ENCODE results near the gene HGS.

HGS gene

GRCh38 chr17:81646869-81647600, 36.8 kb upstream of the HGS start:
- no peak overlapping the region for H3K4me3 ChIP-seq (ENCODE audit: low read length)
- no peaks in the 10 kb centered on the region for H3K9me3 ChIP-seq (replicated peaks; ENCODE audit: low read length)
- no peak overlapping the region for H3K9ac ChIP-seq (ENCODE audit: low read depth, low read length)
- no peak overlapping the region for H3K4me2 ChIP-seq (ENCODE audit: low read length)
- no peaks in the 10 kb centered on the region for H3K36me3 ChIP-seq (ENCODE audit: insufficient read depth, low read length)
- H3K4me1 ChIP-seq (ENCODE audit: control insufficient read depth, insufficient read depth, low read length), result peaks cover 15% of the 10 kb centered on the region
- H3K27me3 ChIP-seq (ENCODE audit: control insufficient read depth, insufficient read depth, low read length), result peaks cover 23% of the 10 kb centered on the region

- no peak overlapping the region for H3K4me3 ChIP-seq (ENCODE audit: low read length)
- H3K4me1 ChIP-seq (ENCODE audit: control insufficient read depth, insufficient read depth, low read length), result peaks cover 9% of the 10 kb centered on the region
- H3K36me3 ChIP-seq (ENCODE audit: insufficient read depth, low read length), result no peaks in the 10 kb centered on the region
- H3K9me3 ChIP-seq (replicated peaks; ENCODE audit: low read length), result no peaks in the 10 kb centered on the region
- peaks cover 23% of the 10 kb centered on the region for H3K27me3 ChIP-seq (ENCODE audit: control insufficient read depth, insufficient read depth, low read length)
- H3K9ac ChIP-seq (ENCODE audit: low read depth, low read length), result no peak overlapping the region
- H3K4me2 ChIP-seq (ENCODE audit: low read length), result peak overlapping the region; percentile 29
Measured at GRCh38 chr17:81647640-81648012, 36.2 kb upstream of the HGS start.

- Histone ChIP-seq H3K4me3 (ENCODE audit: low read length) (no peak overlapping the region), H3K36me3 (ENCODE audit: insufficient read depth, low read length) (no peaks in the 10 kb centered on the region), H3K9ac (ENCODE audit: low read depth, low read length) (no peak overlapping the region), H3K4me1 (ENCODE audit: control insufficient read depth, insufficient read depth, low read length) (peaks cover 9% of the 10 kb centered on the region), H3K4me2 (ENCODE audit: low read length) (peak overlapping the region; percentile 29), H3K27me3 (ENCODE audit: control insufficient read depth, insufficient read depth, low read length) (peaks cover 23% of the 10 kb centered on the region), H3K9me3 (replicated peaks; ENCODE audit: low read length) (no peaks in the 10 kb centered on the region)
Measured at GRCh38 chr17:81648013-81648706, 35.7 kb upstream of the HGS start.

GRCh38 chr17:81648707-81649085, 35.1 kb upstream of the HGS start:
- H3K9me3 ChIP-seq (replicated peaks; ENCODE audit: low read length), result no peaks in the 10 kb centered on the region
- no peaks in the 10 kb centered on the region for H3K36me3 ChIP-seq (ENCODE audit: insufficient read depth, low read length)
- H3K27me3 ChIP-seq (ENCODE audit: control insufficient read depth, insufficient read depth, low read length), result peaks cover 23% of the 10 kb centered on the region
- H3K9ac ChIP-seq (ENCODE audit: low read depth, low read length), result no peak overlapping the region
- H3K4me3 ChIP-seq (ENCODE audit: low read length), result no peak overlapping the region
- no peak overlapping the region for H3K4me2 ChIP-seq (ENCODE audit: low read length)
- peaks cover 9% of the 10 kb centered on the region for H3K4me1 ChIP-seq (ENCODE audit: control insufficient read depth, insufficient read depth, low read length)

GRCh38 chr17:81650951-81651350, 32.9 kb upstream of the HGS start:
- H3K9me3 ChIP-seq (replicated peaks; ENCODE audit: low read length), result no peaks in the 10 kb centered on the region
- peaks cover 9% of the 10 kb centered on the region for H3K4me1 ChIP-seq (ENCODE audit: control insufficient read depth, insufficient read depth, low read length)
- no peak overlapping the region for H3K9ac ChIP-seq (ENCODE audit: low read depth, low read length)
- no peak overlapping the region for H3K4me2 ChIP-seq (ENCODE audit: low read length)
- peaks cover 23% of the 10 kb centered on the region for H3K27me3 ChIP-seq (ENCODE audit: control insufficient read depth, insufficient read depth, low read length)
- no peaks in the 10 kb centered on the region for H3K36me3 ChIP-seq (ENCODE audit: insufficient read depth, low read length)
- H3K4me3 ChIP-seq (ENCODE audit: low read length), result no peak overlapping the region

GRCh38 chr17:81651692-81652091, 32.1 kb upstream of the HGS start:
- H3K4me1 ChIP-seq (ENCODE audit: control insufficient read depth, insufficient read depth, low read length), result peaks cover 9% of the 10 kb centered on the region
- H3K9me3 ChIP-seq (replicated peaks; ENCODE audit: low read length), result no peaks in the 10 kb centered on the region
- no peak overlapping the region for H3K4me3 ChIP-seq (ENCODE audit: low read length)
- peaks cover 22% of the 10 kb centered on the region for H3K27me3 ChIP-seq (ENCODE audit: control insufficient read depth, insufficient read depth, low read length)
- no peaks in the 10 kb centered on the region for H3K36me3 ChIP-seq (ENCODE audit: insufficient read depth, low read length)
- no peak overlapping the region for H3K4me2 ChIP-seq (ENCODE audit: low read length)
- no peak overlapping the region for H3K9ac ChIP-seq (ENCODE audit: low read depth, low read length)

GRCh38 chr17:81652906-81653771, 30.7 kb upstream of the HGS start:
- Histone ChIP-seq H3K4me2 (ENCODE audit: low read length) (no peak overlapping the region), H3K9ac (ENCODE audit: low read depth, low read length) (no peak overlapping the region), H3K27me3 (ENCODE audit: control insufficient read depth, insufficient read depth, low read length) (peaks cover 9% of the 10 kb centered on the region), H3K36me3 (ENCODE audit: insufficient read depth, low read length) (no peaks in the 10 kb centered on the region), H3K4me3 (ENCODE audit: low read length) (no peak overlapping the region), H3K9me3 (replicated peaks; ENCODE audit: low read length) (no peaks in the 10 kb centered on the region), H3K4me1 (ENCODE audit: control insufficient read depth, insufficient read depth, low read length) (peaks cover 9% of the 10 kb centered on the region)

GRCh38 chr17:81655378-81656117, 28.3 kb upstream of the HGS start:
- H3K4me3 ChIP-seq (ENCODE audit: low read length), result no peak overlapping the region
- H3K9ac ChIP-seq (ENCODE audit: low read depth, low read length), result no peak overlapping the region
- H3K9me3 ChIP-seq (replicated peaks; ENCODE audit: low read length), result no peaks in the 10 kb centered on the region
- no peak overlapping the region for H3K4me2 ChIP-seq (ENCODE audit: low read length)
- no peaks in the 10 kb centered on the region for H3K36me3 ChIP-seq (ENCODE audit: insufficient read depth, low read length)
- H3K27me3 ChIP-seq (ENCODE audit: control insufficient read depth, insufficient read depth, low read length), result no peaks in the 10 kb centered on the region
- peaks cover 9% of the 10 kb centered on the region for H3K4me1 ChIP-seq (ENCODE audit: control insufficient read depth, insufficient read depth, low read length)

GRCh38 chr17:81656118-81656743, 27.6 kb upstream of the HGS start, which contains the start of gene PDE6G:
Gene PDE6G (minus strand): TSS chr17:81656542. CDS start chr17:81653305, 3,237 bp downstream.
- Histone ChIP-seq H3K27me3 (ENCODE audit: control insufficient read depth, insufficient read depth, low read length) (no peaks in the 10 kb centered on the region), H3K9ac (ENCODE audit: low read depth, low read length) (no peak within 1 kb of the TSS), H3K4me1 (ENCODE audit: control insufficient read depth, insufficient read depth, low read length) (peaks cover 8% of the 10 kb centered on the region), H3K4me3 (ENCODE audit: low read length) (no peak within 1 kb of the TSS), H3K9me3 (replicated peaks; ENCODE audit: low read length) (no peaks in the 10 kb centered on the region), H3K36me3 (ENCODE audit: insufficient read depth, low read length) (no peaks in the 10 kb centered on the region), H3K4me2 (ENCODE audit: low read length) (no peak within 1 kb of the TSS)

- Histone ChIP-seq H3K27me3 (ENCODE audit: control insufficient read depth, insufficient read depth, low read length) (no peaks in the 10 kb centered on the region), H3K4me2 (ENCODE audit: low read length) (no peak overlapping the region), H3K9me3 (replicated peaks; ENCODE audit: low read length) (no peaks in the 10 kb centered on the region), H3K36me3 (ENCODE audit: insufficient read depth, low read length) (no peaks in the 10 kb centered on the region), H3K4me3 (ENCODE audit: low read length) (no peak overlapping the region), H3K4me1 (ENCODE audit: control insufficient read depth, insufficient read depth, low read length) (peaks cover 2% of the 10 kb centered on the region), H3K9ac (ENCODE audit: low read depth, low read length) (no peak overlapping the region)
Measured at GRCh38 chr17:81656835-81657234, 27.0 kb upstream of the HGS start.

Data from skeletal muscle satellite cell (primary cell).